Type B pancreatic cell (in vitro differentiated cells): Measurements from ENCODE around the gene UNCX. TPM values are rescaled to one million over a fixed set of nuclear protein-coding genes. Genes with fewer than 3 reads are reported as not detected.

ENCODE experiments used
- DNase-seq: peaks from one replicate; pipeline ENCODE4 v3.0.0; 2021; ENCODE audit warnings: mixed read lengths; ENCODE audit not compliant: unreplicated experiment; ENCODE audit errors: extremely low spot score
- H3K27ac Mint-ChIP-seq: 2 replicates; pipeline ENCODE4 v1.8.0; 2021; ENCODE audit warnings: mild to moderate bottlenecking, mixed read lengths
- H3K27me3 Mint-ChIP-seq: 2 replicates; pipeline ENCODE4 v1.8.0; 2021; ENCODE audit warnings: mixed read lengths
- H3K36me3 Mint-ChIP-seq: 2 replicates; pipeline ENCODE4 v1.8.0; 2021; ENCODE audit warnings: mixed read lengths
- H3K4me1 Mint-ChIP-seq: one replicate; pipeline ENCODE4 v1.8.0; 2021; ENCODE audit warnings: mixed read lengths; ENCODE audit not compliant: unreplicated experiment
- H3K4me3 Mint-ChIP-seq: 2 replicates; pipeline ENCODE4 v1.8.0; 2021; ENCODE audit warnings: mild to moderate bottlenecking, mixed read lengths
- H3K9me3 Mint-ChIP-seq: 2 replicates; pipeline ENCODE4 v1.8.0; 2021; ENCODE audit warnings: mixed read lengths
- CTCF ChIP-seq: fragments of 200-600 bp; sonication (generic); conservative IDR thresholded peaks from 2 replicates; pipeline ENCODE4 v1.5.0; 2021; ENCODE audit warnings: antibody characterized with exemption, mild to moderate bottlenecking
- total RNA-seq: library from RNA; stranded (reverse); gene quantifications from 2 replicates; pipeline ENCODE4 v1.2.1, GENCODE V29; 2021; ENCODE audit warnings: low replicate concordance

The UNCX gene
- total RNA-seq, 1 donor from 2014 or later, result 0.48 TPM

GRCh38 chr7:1238450-1238882 is 5.8 kb downstream of the UNCX start:
- Mint-ChIP-seq H3K4me3 (no peak overlapping the region), H3K9me3 (no peaks in the 10 kb centered on the region), H3K27me3 (peaks cover 77% of the 10 kb centered on the region), H3K27ac (no peak overlapping the region), H3K36me3 (no peaks in the 10 kb centered on the region), H3K4me1 (peaks cover 8% of the 10 kb centered on the region)
- TF ChIP-seq CTCF, result no peak
- DNase-seq, result no peak

GRCh38 chr7:1238931-1239802 is 6.5 kb downstream of the UNCX start:
- Mint-ChIP-seq H3K27ac (peak overlapping the region; percentile 9), H3K27me3 (peaks cover 77% of the 10 kb centered on the region)

GRCh38 chr7:1239803-1240516 is 7.3 kb downstream of the UNCX start:
- no peak overlapping the region for H3K4me3 Mint-ChIP-seq
- TF ChIP-seq CTCF, result no peak
- peaks cover 77% of the 10 kb centered on the region for H3K27me3 Mint-ChIP-seq

More at GRCh38 chr7:1238931-1239802, 6.5 kb downstream of the UNCX start:
- no peak for DNase-seq
- H3K4me1 Mint-ChIP-seq, result peaks cover 8% of the 10 kb centered on the region
- peak overlapping the region; percentile 43 for H3K4me3 Mint-ChIP-seq
- no peaks in the 10 kb centered on the region for H3K9me3 Mint-ChIP-seq
- TF ChIP-seq CTCF, result no peak
- H3K36me3 Mint-ChIP-seq, result no peaks in the 10 kb centered on the region

GRCh38 chr7:1240517-1241257 is 8.0 kb downstream of the UNCX start:
- H3K27ac Mint-ChIP-seq, result no peak overlapping the region
- H3K27me3 Mint-ChIP-seq, result peaks cover 80% of the 10 kb centered on the region
- DNase-seq, result no peak

More at GRCh38 chr7:1239803-1240516, 7.3 kb downstream of the UNCX start:
- DNase-seq, result no peak
- Mint-ChIP-seq H3K36me3 (no peaks in the 10 kb centered on the region), H3K4me1 (peaks cover 8% of the 10 kb centered on the region), H3K27ac (no peak overlapping the region), H3K9me3 (no peaks in the 10 kb centered on the region)

More at GRCh38 chr7:1240517-1241257, 8.0 kb downstream of the UNCX start:
- H3K36me3 Mint-ChIP-seq, result no peaks in the 10 kb centered on the region
- TF ChIP-seq CTCF, result peak; percentile 21
- no peaks in the 10 kb centered on the region for H3K9me3 Mint-ChIP-seq
- H3K4me3 Mint-ChIP-seq, result no peak overlapping the region
- H3K4me1 Mint-ChIP-seq, result peaks cover 8% of the 10 kb centered on the region
